Measurements from ENCODE around the gene OSMR. TPM values are rescaled to one million over a fixed set of nuclear protein-coding genes. Genes with fewer than 3 reads are reported as not detected.

The OSMR gene
- total RNA-seq, 1 donor from 2014 or later, result 5.0 TPM

DNA sequence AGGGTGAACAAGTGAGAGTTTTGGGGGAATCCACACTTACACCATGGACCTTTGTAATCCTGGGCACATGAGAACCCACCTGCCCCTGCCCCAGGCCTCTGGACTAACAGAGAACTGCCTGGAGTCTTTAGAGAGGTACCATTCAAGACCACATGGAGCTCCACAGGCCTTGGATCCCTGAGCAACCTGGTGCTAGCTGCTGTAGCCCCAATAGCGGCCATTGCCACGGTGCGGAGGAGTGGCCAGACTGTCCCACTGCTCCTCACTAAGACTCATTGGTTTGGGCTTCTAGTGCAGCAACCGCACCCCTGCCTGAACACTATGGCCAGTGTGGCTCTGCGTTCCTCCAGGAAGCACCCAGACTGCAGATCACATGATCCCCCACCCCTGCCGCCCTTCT is 45.8 kb downstream of the OSMR start:
- Mint-ChIP-seq H3K4me1 (no peaks in the 10 kb centered on the region), H3K9me3 (peaks cover 36% of the 10 kb centered on the region), H3K27me3 (ENCODE audit: low read depth) (no peaks in the 10 kb centered on the region), H3K27ac (no peak overlapping the region), H3K4me3 (no peak overlapping the region), H3K36me3 (no peaks in the 10 kb centered on the region)
- no peak for DNase-seq (ENCODE audit: low spot score in 2 of 2, unreplicated experiment in 2 of 2)
- TF ChIP-seq, protein P1, sequence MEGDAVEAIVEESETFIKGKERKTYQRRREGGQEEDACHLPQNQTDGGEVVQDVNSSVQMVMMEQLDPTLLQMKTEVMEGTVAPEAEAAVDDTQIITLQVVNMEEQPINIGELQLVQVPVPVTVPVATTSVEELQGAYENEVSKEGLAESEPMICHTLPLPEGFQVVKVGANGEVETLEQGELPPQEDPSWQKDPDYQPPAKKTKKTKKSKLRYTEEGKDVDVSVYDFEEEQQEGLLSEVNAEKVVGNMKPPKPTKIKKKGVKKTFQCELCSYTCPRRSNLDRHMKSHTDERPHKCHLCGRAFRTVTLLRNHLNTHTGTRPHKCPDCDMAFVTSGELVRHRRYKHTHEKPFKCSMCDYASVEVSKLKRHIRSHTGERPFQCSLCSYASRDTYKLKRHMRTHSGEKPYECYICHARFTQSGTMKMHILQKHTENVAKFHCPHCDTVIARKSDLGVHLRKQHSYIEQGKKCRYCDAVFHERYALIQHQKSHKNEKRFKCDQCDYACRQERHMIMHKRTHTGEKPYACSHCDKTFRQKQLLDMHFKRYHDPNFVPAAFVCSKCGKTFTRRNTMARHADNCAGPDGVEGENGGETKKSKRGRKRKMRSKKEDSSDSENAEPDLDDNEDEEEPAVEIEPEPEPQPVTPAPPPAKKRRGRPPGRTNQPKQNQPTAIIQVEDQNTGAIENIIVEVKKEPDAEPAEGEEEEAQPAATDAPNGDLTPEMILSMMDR (IDR thresholded peaks at IDR 0.05; ENCODE audit: unreplicated experiment), result no peak

DNA sequence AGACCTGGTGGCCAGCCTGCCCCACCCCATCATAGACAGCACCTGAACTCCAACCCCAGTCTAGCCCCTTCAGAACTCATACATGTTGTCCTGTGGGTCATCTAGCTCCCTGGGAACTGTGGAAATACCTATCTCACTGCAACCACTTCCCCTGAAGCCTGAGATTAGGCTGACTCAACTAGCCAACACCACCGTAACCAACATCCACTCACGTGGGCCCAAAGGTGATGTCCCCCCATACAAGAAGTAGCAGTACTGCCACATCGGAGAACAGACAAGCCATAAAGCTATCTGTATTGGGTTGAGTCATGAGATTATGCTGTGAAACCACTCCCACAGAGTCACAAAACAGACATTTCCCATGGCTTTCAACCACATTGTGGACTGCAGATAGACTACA is 46.6 kb downstream of the OSMR start:
- Mint-ChIP-seq H3K27ac (no peak overlapping the region), H3K4me3 (no peak overlapping the region), H3K27me3 (ENCODE audit: low read depth) (no peaks in the 10 kb centered on the region), H3K36me3 (no peaks in the 10 kb centered on the region), H3K4me1 (no peaks in the 10 kb centered on the region), H3K9me3 (peaks cover 42% of the 10 kb centered on the region)
- DNase-seq (ENCODE audit: low spot score in 2 of 2, unreplicated experiment in 2 of 2), result no peak
- TF ChIP-seq, protein P1 (IDR thresholded peaks at IDR 0.05; ENCODE audit: unreplicated experiment), result no peak

DNA sequence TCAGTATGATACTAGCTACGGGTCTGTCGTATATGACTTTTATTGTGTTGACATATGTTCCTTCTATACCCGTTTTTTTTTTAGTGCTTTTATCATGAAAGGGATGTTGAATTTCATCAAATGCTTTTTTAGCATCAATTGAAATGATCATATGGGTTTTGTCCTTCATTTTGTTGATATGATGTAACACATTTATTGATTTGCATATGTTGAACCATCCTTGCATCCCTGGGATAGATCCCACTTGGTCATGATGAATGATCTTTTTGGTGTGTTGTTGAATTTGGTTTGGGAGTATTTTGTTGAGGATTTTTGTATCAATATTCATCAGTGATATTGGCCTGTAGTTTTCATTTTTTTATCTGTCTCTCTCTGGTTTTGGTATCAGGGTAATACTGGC is 50.9 kb downstream of the OSMR start:
- no peak overlapping the region for H3K4me3 Mint-ChIP-seq
- H3K27ac Mint-ChIP-seq, result no peak overlapping the region
- TF ChIP-seq, protein P1 (IDR thresholded peaks at IDR 0.05; ENCODE audit: unreplicated experiment), result no peak
- no peaks in the 10 kb centered on the region for H3K36me3 Mint-ChIP-seq
- peaks cover 51% of the 10 kb centered on the region for H3K9me3 Mint-ChIP-seq
- no peaks in the 10 kb centered on the region for H3K27me3 Mint-ChIP-seq (ENCODE audit: low read depth)
- no peak for DNase-seq (ENCODE audit: low spot score in 2 of 2, unreplicated experiment in 2 of 2)
- H3K4me1 Mint-ChIP-seq, result no peaks in the 10 kb centered on the region

DNA sequence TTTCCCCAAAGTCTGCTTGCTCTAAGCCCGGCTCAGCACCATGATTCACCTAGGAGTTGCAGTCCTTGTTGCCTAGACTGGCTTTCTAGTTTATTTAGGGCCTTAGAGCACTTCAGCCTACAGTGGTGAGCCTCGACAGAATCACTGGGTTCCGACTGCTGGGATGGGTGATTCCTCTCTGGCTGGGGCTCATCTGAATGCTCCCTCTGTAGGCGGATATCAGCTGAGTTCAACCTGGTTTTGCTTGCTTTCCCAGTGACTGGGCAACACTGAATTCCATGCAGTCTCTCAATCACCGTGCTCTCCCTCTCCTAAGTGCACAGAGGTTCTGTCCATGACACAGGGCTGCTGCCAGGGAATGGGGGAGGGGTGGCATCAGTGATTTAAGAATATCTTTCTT is 54.1 kb downstream of the OSMR start:
- Mint-ChIP-seq H3K36me3 (peaks cover 7% of the 10 kb centered on the region), H3K27me3 (ENCODE audit: low read depth) (no peaks in the 10 kb centered on the region), H3K4me3 (no peak overlapping the region), H3K9me3 (peaks cover 54% of the 10 kb centered on the region), H3K27ac (no peak overlapping the region), H3K4me1 (no peaks in the 10 kb centered on the region)
- no peak for DNase-seq (ENCODE audit: low spot score in 2 of 2, unreplicated experiment in 2 of 2)
- TF ChIP-seq, protein P1 (IDR thresholded peaks at IDR 0.05; ENCODE audit: unreplicated experiment), result no peak

DNA sequence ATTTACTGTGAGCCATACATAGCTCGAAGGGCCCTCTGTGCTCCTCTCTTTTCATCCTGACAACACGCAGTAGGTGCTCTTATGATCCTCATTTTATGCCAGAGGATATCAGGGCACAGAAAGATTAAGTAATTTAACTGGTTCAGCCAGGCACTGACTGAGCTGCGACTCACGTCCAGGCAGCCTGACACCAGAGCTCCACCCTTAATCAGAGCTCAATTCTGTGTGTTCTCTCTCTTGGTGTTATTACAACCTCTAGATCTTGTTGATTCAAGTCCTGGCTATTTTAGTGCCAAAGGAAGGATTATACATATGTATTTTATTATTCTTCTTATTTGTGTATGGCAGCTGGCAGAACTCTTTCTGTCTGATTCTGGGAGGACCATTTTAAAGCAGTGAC is 59.7 kb downstream of the OSMR start:
- H3K4me1 Mint-ChIP-seq, result no peaks in the 10 kb centered on the region
- no peak overlapping the region for H3K27ac Mint-ChIP-seq
- peaks cover 39% of the 10 kb centered on the region for H3K9me3 Mint-ChIP-seq
- TF ChIP-seq, protein P1 (IDR thresholded peaks at IDR 0.05; ENCODE audit: unreplicated experiment), result no peak
- no peaks in the 10 kb centered on the region for H3K27me3 Mint-ChIP-seq (ENCODE audit: low read depth)
- no peak for DNase-seq (ENCODE audit: low spot score in 2 of 2, unreplicated experiment in 2 of 2)
- H3K4me3 Mint-ChIP-seq, result no peak overlapping the region
- peaks cover 7% of the 10 kb centered on the region for H3K36me3 Mint-ChIP-seq

DNA sequence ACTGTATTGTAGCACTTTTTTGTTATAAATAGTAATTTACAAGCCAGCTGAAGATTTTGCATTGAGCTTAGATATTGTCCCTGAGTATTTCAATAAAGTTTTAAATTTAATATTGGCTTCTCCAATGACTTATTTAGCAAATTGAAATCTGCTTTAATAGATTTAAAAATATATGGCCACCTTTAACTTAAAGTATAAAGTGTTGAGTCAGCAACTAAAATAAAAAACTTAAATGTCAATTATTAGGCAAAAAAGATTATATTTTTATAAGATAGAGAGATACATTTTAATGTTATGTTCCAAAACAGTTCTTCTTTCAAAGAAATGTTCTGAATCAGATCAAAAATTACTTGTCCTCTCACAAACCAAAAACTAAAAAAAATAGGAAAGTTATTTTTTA is 60.7 kb downstream of the OSMR start:
- Mint-ChIP-seq H3K36me3 (peaks cover 7% of the 10 kb centered on the region), H3K27ac (no peak overlapping the region), H3K27me3 (ENCODE audit: low read depth) (no peaks in the 10 kb centered on the region), H3K4me3 (no peak overlapping the region), H3K9me3 (peaks cover 40% of the 10 kb centered on the region), H3K4me1 (no peaks in the 10 kb centered on the region)
- TF ChIP-seq, protein P1 (IDR thresholded peaks at IDR 0.05; ENCODE audit: unreplicated experiment), result no peak
- no peak for DNase-seq (ENCODE audit: low spot score in 2 of 2, unreplicated experiment in 2 of 2)

Data from mesothelial cell of epicardium (in vitro differentiated cells).